NT2/D1 (cell line): ENCODE results near the gene NEUROG2.
"Not testable (repeated sequence)": the region's sequence is repeated elsewhere in the genome, so short reads cannot be mapped to it uniquely, and the experiment has no call there.

Experiments used
- DNase-seq: peaks from one replicate; pipeline ENCODE4 v3.0.0-alpha.2; 2011; ENCODE audit warnings: low read depth, low spot score
- H3K27me3 ChIP-seq: 2 replicates; pipeline ENCODE4 v1.6.0; 2011; ENCODE audit warnings: mild to moderate bottlenecking; ENCODE audit not compliant: insufficient read length, insufficient read depth
- H3K36me3 ChIP-seq: 2 replicates; pipeline ENCODE4 v1.6.1; 2011; ENCODE audit warnings: mild to moderate bottlenecking, low read length, mixed read lengths; ENCODE audit not compliant: insufficient read depth, insufficient read length
- H3K4me1 ChIP-seq: 2 replicates; pipeline ENCODE4 v1.5.1; 2011; ENCODE audit not compliant: insufficient read depth, insufficient read length
- H3K4me3 ChIP-seq: 2 replicates; pipeline ENCODE4 v1.5.1; 2011; ENCODE audit warnings: low read depth; ENCODE audit not compliant: insufficient read length
- H3K9ac ChIP-seq: 2 replicates; pipeline ENCODE4 v1.6.0; 2011; ENCODE audit warnings: low read depth; ENCODE audit not compliant: insufficient read length
- H3K9me3 ChIP-seq: 2 replicates; pipeline ENCODE4 v1.5.1; 2011; ENCODE audit warnings: mild to moderate bottlenecking, low read length; ENCODE audit not compliant: insufficient read depth
- SUZ12 ChIP-seq: IDR thresholded peaks from 2 replicates; pipeline ENCODE4 v1.6.1; 2011; ENCODE audit not compliant: insufficient read length, insufficient read depth; ENCODE audit errors: extremely low read depth
- YY1 ChIP-seq: IDR thresholded peaks from 2 replicates; pipeline ENCODE4 v1.6.1; 2011; ENCODE audit not compliant: insufficient read length, insufficient read depth
- ZNF274 ChIP-seq: IDR thresholded peaks from 2 replicates; pipeline ENCODE4 v1.6.1; 2011; ENCODE audit warnings: mild to moderate bottlenecking, low read depth, low read length

The NEUROG2 gene

GRCh38 chr4:112509243-112510141 lies 6.5 kb downstream of the NEUROG2 start:
- no peaks in the 10 kb centered on the region for H3K9me3 ChIP-seq
- DNase-seq, result no peak
- H3K36me3 ChIP-seq, result no peaks in the 10 kb centered on the region
- peaks cover 96% of the 10 kb centered on the region for H3K27me3 ChIP-seq
- H3K4me1 ChIP-seq, result peaks cover 4% of the 10 kb centered on the region
- TF ChIP-seq SUZ12 (peak; percentile 47), ZNF274 (no peak), YY1 (no peak)
- no peak overlapping the region for H3K4me3 ChIP-seq
- no peak overlapping the region for H3K9ac ChIP-seq

GRCh38 chr4:112508356-112508755 lies 7.6 kb downstream of the NEUROG2 start:
- H3K9me3 ChIP-seq, result no peaks in the 10 kb centered on the region
- no peak for DNase-seq
- no peak overlapping the region for H3K9ac ChIP-seq
- no peak overlapping the region for H3K4me3 ChIP-seq
- peaks cover 91% of the 10 kb centered on the region for H3K27me3 ChIP-seq
- H3K4me1 ChIP-seq, result peaks cover 4% of the 10 kb centered on the region
- no peaks in the 10 kb centered on the region for H3K36me3 ChIP-seq
- no peak for TF ChIP-seq YY1
- no peak for TF ChIP-seq SUZ12
- no peak for TF ChIP-seq ZNF274

DNA sequence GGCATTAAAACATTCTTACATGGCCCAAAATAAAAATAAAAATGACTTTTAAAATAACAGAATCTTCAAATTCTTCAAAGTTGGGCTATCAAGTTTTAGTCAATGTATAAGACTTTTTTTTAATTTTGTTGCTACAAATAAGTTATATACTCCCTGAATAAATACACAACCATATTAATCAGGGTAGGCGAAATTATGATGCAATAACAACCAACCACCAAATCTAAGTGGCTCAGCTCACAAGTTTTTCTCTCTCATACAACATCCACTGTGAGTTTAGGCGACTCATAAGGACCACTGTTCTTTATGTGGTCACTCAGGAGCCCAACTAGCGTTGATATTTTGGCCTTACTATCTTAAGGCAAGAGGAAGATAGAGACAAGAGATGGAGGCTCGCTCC lies 11.2 kb downstream of the NEUROG2 start:
- TF ChIP-seq YY1 (no peak), SUZ12 (no peak), ZNF274 (no peak)
- Histone ChIP-seq H3K4me1 (no peaks in the 10 kb centered on the region), H3K36me3 (no peaks in the 10 kb centered on the region), H3K27me3 (peaks cover 57% of the 10 kb centered on the region), H3K4me3 (no peak overlapping the region), H3K9me3 (no peaks in the 10 kb centered on the region), H3K9ac (no peak overlapping the region)
- DNase-seq, result no peak

DNA sequence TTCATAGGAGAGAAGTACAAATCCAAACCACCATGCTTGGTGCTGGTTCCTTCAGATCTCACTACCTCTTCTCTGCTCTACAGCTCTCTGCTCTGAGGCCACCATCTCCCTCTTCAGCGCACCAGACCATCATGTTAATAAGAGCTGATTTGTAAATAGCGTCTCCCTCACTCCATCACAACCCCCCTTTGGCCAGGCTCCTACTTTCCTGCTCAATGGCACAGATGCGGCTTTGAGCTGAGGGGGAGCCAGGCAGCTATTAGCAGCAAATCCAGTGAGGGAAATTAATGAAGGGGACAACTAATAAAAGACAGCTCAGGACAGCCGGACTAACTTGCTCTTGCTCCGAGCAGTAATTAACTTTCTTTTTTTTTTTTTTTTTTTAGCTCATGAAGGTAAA lies 13.1 kb downstream of the NEUROG2 start:
- TF ChIP-seq YY1 (no peak), ZNF274 (no peak), SUZ12 (no peak)
- H3K4me3 ChIP-seq, result no peak overlapping the region
- no peaks in the 10 kb centered on the region for H3K9me3 ChIP-seq
- DNase-seq, result no peak
- no peaks in the 10 kb centered on the region for H3K4me1 ChIP-seq
- H3K27me3 ChIP-seq, result peaks cover 38% of the 10 kb centered on the region
- no peaks in the 10 kb centered on the region for H3K36me3 ChIP-seq
- H3K9ac ChIP-seq, result no peak overlapping the region

GRCh38 chr4:112492321-112492720 lies 23.7 kb downstream of the NEUROG2 start:
- Histone ChIP-seq H3K27me3 (no peaks in the 10 kb centered on the region), H3K36me3 (no peaks in the 10 kb centered on the region), H3K9ac (no peak overlapping the region), H3K4me1 (no peaks in the 10 kb centered on the region), H3K9me3 (peaks cover 9% of the 10 kb centered on the region; the same call in 1 of the 2 replicates), H3K4me3 (no peak overlapping the region)
- no peak for TF ChIP-seq YY1
- no peak for TF ChIP-seq ZNF274
- no peak for TF ChIP-seq SUZ12
- no peak for DNase-seq

DNA sequence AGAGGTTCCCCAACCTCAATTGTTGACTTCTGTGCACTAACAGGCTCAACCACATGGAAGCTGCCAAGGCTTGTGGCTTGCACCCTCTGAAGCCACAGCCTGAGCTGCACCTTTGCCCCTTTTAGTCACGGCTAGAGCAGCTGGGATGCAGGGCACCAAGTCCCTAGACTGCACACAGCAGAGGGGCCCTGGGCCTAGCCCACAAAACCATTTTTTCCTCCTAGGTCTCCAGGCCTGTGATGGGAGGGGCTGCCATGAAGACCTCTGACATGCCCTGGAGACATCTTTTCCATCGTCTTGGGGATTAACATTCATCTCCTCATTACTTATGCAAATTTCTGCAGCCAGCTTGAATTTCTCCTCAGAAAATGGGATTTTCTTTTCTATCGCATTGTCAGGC lies 25.2 kb downstream of the NEUROG2 start:
- DNase-seq, H3K4me1 ChIP-seq, H3K9ac ChIP-seq, H3K4me3 ChIP-seq, H3K27me3 ChIP-seq, H3K9me3 ChIP-seq, H3K36me3 ChIP-seq: not testable (repeated sequence)

DNA sequence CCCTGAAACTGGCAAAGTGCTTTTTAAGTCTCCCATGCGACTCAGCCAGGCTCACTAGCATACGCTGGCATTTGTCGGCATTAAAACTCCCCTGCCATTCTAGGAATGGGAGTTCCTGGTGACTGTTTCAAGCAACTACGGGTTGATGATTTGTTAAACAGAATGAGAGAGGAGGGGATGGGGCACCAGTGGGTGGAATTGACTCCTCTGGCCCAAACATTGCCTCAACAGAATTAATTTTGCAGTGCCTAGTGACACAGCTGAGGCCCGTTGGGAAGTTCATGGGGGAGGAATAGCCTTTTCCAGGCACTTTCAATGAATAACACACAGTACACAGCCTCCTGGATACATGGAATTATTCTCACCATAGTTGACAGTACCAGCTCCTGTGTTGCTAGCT lies 30.1 kb downstream of the NEUROG2 start:
- DNase-seq, result no peak
- Histone ChIP-seq H3K27me3 (no peaks in the 10 kb centered on the region), H3K4me3 (no peak overlapping the region), H3K9me3 (peaks cover 20% of the 10 kb centered on the region), H3K36me3 (no peaks in the 10 kb centered on the region), H3K4me1 (no peaks in the 10 kb centered on the region), H3K9ac (no peak overlapping the region)
- TF ChIP-seq ZNF274, result no peak
- TF ChIP-seq YY1, result no peak
- TF ChIP-seq SUZ12, result no peak
